H1 (cell line): Measurements from ENCODE around the gene GNG7. TPM values are rescaled to one million over a fixed set of nuclear protein-coding genes. Genes with fewer than 3 reads are reported as not detected.
A peak's percentile ranks its signal among the peaks of the same experiment; 100 is the strongest.

Experiments
- BRCA1 ChIP-seq: IDR thresholded peaks from 2 replicates; pipeline ENCODE4 v1.6.1; 2012; ENCODE audit warnings: low read depth, low read length, improper control_type of control experiment
- CHD2 ChIP-seq: IDR thresholded peaks from 2 replicates; pipeline ENCODE4 v1.6.1; 2012; ENCODE audit warnings: low read length, improper control_type of control experiment
- CTCF ChIP-seq, 3 experiments: IDR thresholded peaks; 1 replicate in 2 of 3; 2 replicates in 1 of 3; pipeline versions ENCODE4 v1.5.1 to v1.6.1; 2011; ENCODE audit warnings: low read length in 3 of 3, mild to moderate bottlenecking in 3 of 3, inconsistent platforms in 2 of 3, low read depth in 1 of 3, moderate library complexity in 1 of 3; ENCODE audit not compliant: insufficient read depth in 1 of 3; ENCODE audit errors: control extremely low read depth in 1 of 3
- EGR1 ChIP-seq: IDR thresholded peaks from 2 replicates; pipeline ENCODE4 v1.6.1; 2011; ENCODE audit warnings: low read depth, low read length, borderline replicate concordance
- JUND ChIP-seq: IDR thresholded peaks from 2 replicates; pipeline ENCODE4 v1.6.1; 2011; ENCODE audit warnings: mild to moderate bottlenecking, improper control_type of control experiment, low read length
- RAD21 ChIP-seq, 2 experiments: IDR thresholded peaks in 1 of 2; conservative IDR thresholded peaks in 1 of 2; 2 replicates each; pipeline ENCODE4 v1.6.1; 2011; ENCODE audit warnings: low read depth in 2 of 2, low read length in 2 of 2, improper control_type of control experiment in 1 of 2, inconsistent platforms in 1 of 2, mild to moderate bottlenecking in 1 of 2, moderate library complexity in 1 of 2
- RNF2 ChIP-seq: fragments of 200-900, 300-1000 bp; sonication (generic); IDR thresholded peaks from 2 replicates; pipeline ENCODE4 v1.7.1; 2016; ENCODE audit warnings: borderline replicate concordance, low read depth, mild to moderate bottlenecking, antibody characterized with exemption, low read length; ENCODE audit not compliant: poor library complexity, severe bottlenecking; ENCODE audit errors: missing control alignments
- RXRA ChIP-seq: IDR thresholded peaks from 2 replicates; pipeline ENCODE4 v1.6.1; 2011; ENCODE audit warnings: low read depth, mild to moderate bottlenecking, low read length, moderate library complexity; ENCODE audit not compliant: insufficient read depth
- SIN3A ChIP-seq, 2 experiments: IDR thresholded peaks in 1 of 2; conservative IDR thresholded peaks in 1 of 2; 2 replicates each; pipeline ENCODE4 v1.6.1; 2011 to 2012; ENCODE audit warnings: low read length in 2 of 2, improper control_type of control experiment in 1 of 2, low read depth in 1 of 2, mild to moderate bottlenecking in 1 of 2
- SIX5 ChIP-seq: IDR thresholded peaks from 2 replicates; pipeline ENCODE4 v1.6.1; 2011; ENCODE audit warnings: mild to moderate bottlenecking, low read depth, low read length
- SP2 ChIP-seq: IDR thresholded peaks from 2 replicates; pipeline ENCODE4 v1.6.1; 2012; ENCODE audit warnings: mild to moderate bottlenecking, low read length, inconsistent platforms
- TAF1 ChIP-seq: IDR thresholded peaks from 2 replicates; pipeline ENCODE4 v1.6.1; 2011; ENCODE audit warnings: mild to moderate bottlenecking, low read depth, low read length
- TAF7 ChIP-seq: optimal IDR thresholded peaks from 2 replicates; pipeline ENCODE3; 2011; ENCODE audit warnings: low read depth, mild to moderate bottlenecking, inconsistent platforms, low read length, moderate library complexity, borderline replicate concordance
- TBP ChIP-seq: IDR thresholded peaks from 2 replicates; pipeline ENCODE4 v1.6.1; 2011; ENCODE audit warnings: low read depth, low read length, improper control_type of control experiment
- polyA plus RNA-seq, 7 experiments: library from polyadenylated mRNA; depleted of rRNA in 3 of 7; stranded (reverse) in 5 of 7; unstranded in 2 of 7; fragments of >200 nt in 5 of 7; fragments of 200-250 nt in 2 of 7; gene quantifications; 1 replicate in 5 of 7; 2 replicates in 1 of 7; 4 replicates in 1 of 7; pipeline versions ENCODE4 v1.2.1 to v1.2.3, GENCODE V29; 2011 to 2013; ENCODE audit warnings: missing spikeins in 2 of 7, mixed read lengths in 2 of 7
- total RNA-seq: library from RNA; stranded (reverse); fragmentation: NEBNext Ultra II Directional; extraction: Animal tissue kit (Norgen Biotek cat#: 25700); gene quantifications from 2 replicates; pipeline ENCODE4 v1.2.1, GENCODE V29; 2021
- TF ChIP-seq, protein P1 (sequence below): IDR thresholded peaks from 2 replicates; pipeline ENCODE4 v1.6.1; 2012; ENCODE audit warnings: inconsistent platforms
- TF ChIP-seq, protein P2 (sequence below): IDR thresholded peaks from 2 replicates; pipeline ENCODE4 v1.6.1; 2011; ENCODE audit warnings: low read length, improper control_type of control experiment
- TF ChIP-seq, protein P3 (sequence below): IDR thresholded peaks from 2 replicates; pipeline ENCODE4 v1.6.1; 2012; ENCODE audit warnings: low read length, inconsistent platforms

GNG7 gene
- total and polyA plus RNA-seq, 2 of the 8 experiments (the other 6 are each of a cell fraction or from before 2014, with no cell fraction given): 2.8 to 7.8 TPM

DNA sequence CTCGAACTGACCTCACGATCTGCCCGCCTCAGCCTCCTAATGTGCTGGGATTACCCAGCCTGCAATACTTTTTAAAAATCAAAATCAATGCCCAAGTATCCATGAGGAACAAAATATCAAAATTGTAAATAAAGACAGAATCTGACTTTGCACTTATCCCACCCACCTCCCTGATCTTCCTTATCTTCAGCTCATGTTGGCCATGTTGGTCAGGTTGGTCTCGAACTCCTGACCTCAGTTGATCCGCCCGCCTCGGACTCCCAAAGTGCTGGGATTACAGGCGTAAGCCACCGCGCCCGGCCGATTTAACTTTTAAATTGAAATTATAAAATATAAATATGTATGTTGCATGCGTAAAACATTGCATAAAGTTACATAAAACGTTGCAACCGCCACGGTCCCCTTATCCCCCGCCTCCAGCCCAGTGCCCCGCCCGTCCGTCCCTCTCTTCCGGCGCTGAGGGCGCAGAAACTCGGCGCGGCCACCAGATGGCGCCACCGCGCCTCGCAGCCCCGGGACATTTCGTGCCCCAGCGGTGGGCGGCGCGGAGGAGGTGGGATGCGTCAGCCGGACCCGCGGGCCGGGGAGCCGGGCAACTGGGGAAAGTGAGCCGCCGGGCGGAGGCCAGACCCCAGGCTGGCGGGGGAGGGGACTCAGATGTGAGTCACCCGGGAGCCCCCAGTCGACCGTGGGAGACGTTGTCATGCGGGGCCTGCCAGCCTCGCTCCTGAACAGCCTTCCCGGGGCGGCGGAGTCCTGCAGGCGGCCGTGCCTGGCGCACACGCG lies 228.1 kb downstream of the GNG7 start (continued):
- TF ChIP-seq SP2 (no peak), SIX5 (no peak), RNF2 (no peak), EGR1 (peak; percentile 52; the same call in 1 of the 2 replicates), SIN3A (conservative IDR thresholded peaks at IDR 0.05 in 1 of 2, IDR thresholded peaks at IDR 0.05 in 1 of 2; ENCODE audit: low read depth in 1 of 2, low read length in 2 of 2) (peak in 1 of 2 experiments; percentile 39; a peak in 1 of 4 replicates), RAD21 (IDR thresholded peaks at IDR 0.05 in 1 of 2, conservative IDR thresholded peaks at IDR 0.05 in 1 of 2; ENCODE audit: low read depth in 2 of 2, low read length in 2 of 2) (peak; percentile 93 to 99), CTCF (IDR thresholded peaks at IDR 0.05; ENCODE audit: control extremely low read depth in 1 of 3, insufficient read depth in 1 of 3, low read depth in 1 of 3, low read length in 3 of 3) (peak; percentile 83 to 98 (median 85)), TAF7 (peak; percentile 57), TBP (0 out of 2 replicates have a peak, but pooled peaks have one; percentile 11), JUND (peak; percentile 79), RXRA (0 out of 2 replicates have a peak, but pooled peaks have one; percentile 25), TAF1 (0 out of 2 replicates have a peak, but pooled peaks have one; percentile 14), CHD2 (no peak), BRCA1 (no peak)
- TF ChIP-seq, protein P1, sequence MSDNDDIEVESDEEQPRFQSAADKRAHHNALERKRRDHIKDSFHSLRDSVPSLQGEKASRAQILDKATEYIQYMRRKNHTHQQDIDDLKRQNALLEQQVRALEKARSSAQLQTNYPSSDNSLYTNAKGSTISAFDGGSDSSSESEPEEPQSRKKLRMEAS: peak; percentile 7; the same call in 1 of the 2 replicates
- TF ChIP-seq, protein P2, sequence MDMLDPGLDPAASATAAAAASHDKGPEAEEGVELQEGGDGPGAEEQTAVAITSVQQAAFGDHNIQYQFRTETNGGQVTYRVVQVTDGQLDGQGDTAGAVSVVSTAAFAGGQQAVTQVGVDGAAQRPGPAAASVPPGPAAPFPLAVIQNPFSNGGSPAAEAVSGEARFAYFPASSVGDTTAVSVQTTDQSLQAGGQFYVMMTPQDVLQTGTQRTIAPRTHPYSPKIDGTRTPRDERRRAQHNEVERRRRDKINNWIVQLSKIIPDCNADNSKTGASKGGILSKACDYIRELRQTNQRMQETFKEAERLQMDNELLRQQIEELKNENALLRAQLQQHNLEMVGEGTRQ: no peak
- TF ChIP-seq, protein P3, sequence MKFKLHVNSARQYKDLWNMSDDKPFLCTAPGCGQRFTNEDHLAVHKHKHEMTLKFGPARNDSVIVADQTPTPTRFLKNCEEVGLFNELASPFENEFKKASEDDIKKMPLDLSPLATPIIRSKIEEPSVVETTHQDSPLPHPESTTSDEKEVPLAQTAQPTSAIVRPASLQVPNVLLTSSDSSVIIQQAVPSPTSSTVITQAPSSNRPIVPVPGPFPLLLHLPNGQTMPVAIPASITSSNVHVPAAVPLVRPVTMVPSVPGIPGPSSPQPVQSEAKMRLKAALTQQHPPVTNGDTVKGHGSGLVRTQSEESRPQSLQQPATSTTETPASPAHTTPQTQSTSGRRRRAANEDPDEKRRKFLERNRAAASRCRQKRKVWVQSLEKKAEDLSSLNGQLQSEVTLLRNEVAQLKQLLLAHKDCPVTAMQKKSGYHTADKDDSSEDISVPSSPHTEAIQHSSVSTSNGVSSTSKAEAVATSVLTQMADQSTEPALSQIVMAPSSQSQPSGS: no peak
